Endometrial microvascular endothelial cells (primary cell): ENCODE results near the gene ARHGEF28. TPM values are rescaled to one million over a fixed set of nuclear protein-coding genes. Genes with fewer than 3 reads are reported as not detected.

Experiments
- in situ Hi-C: cut with HindIII; loops from 2 replicates; pipeline ENCODE4 v1.10.0; 2017; ENCODE audit warnings: low sequenced_read_pairs, low pct_unique_long_range_greater_than_20kb; ENCODE audit errors: inconsistent ontology term
- total RNA-seq: library from RNA; depleted of rRNA; stranded (reverse); fragments of >200 nt; gene quantifications from one replicate; pipeline ENCODE4 v1.2.3, GENCODE V29; 2015; ENCODE audit errors: inconsistent ontology term

Gene ARHGEF28
- total RNA-seq, 1 donor from 2014 or later: 42.9 TPM

GRCh38 chr5:73644385-73644963 is 18.5 kb downstream of the ARHGEF28 start:
- in situ Hi-C loops: no loop called here

DNA sequence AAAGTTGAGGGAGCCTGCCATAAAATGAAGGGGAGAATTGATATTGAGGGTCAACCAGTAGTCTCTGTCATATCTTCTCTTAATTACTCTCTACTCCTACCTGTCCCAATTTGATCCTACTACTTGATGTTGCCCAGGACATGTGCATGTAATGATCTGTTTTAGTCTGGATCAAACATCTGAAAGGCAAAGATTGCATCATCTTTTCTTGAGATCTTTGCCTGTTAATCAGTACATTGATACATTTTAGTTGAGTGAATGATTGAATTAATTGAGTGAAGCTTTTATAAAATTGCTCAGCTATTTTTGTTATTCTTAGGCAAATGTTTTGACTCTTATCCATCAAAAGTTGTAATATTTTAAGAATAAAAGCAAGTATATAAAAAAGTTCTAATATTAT is 21.7 kb downstream of the ARHGEF28 start:
- in situ Hi-C loops: no loop called here

- in situ Hi-C loops: no loop called here
Measured at GRCh38 chr5:73648515-73648914, 22.5 kb downstream of the ARHGEF28 start.

DNA sequence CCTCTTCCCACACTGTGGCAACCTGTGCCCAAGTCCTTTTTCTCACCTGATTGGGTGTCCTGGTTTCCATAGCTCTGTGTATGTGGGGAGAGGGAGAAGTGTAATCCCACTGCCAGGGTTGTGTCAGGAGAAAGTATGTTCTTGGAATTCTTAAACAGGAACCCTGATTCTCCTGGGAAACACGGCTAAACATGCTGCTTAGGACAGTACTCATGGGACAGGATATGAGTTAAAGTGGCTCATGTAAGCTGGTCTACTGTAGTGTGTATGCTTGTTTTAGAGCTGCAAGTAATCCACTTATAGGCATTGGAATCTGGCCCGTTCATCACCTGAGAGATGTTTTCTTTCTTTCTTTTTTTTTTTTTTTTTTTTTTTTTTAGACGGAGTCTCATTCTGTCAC is 23.9 kb downstream of the ARHGEF28 start:
- in situ Hi-C loops: no loop called here

- in situ Hi-C loops: no loop called here
Measured at GRCh38 chr5:73652391-73652790, 26.4 kb downstream of the ARHGEF28 start.

DNA sequence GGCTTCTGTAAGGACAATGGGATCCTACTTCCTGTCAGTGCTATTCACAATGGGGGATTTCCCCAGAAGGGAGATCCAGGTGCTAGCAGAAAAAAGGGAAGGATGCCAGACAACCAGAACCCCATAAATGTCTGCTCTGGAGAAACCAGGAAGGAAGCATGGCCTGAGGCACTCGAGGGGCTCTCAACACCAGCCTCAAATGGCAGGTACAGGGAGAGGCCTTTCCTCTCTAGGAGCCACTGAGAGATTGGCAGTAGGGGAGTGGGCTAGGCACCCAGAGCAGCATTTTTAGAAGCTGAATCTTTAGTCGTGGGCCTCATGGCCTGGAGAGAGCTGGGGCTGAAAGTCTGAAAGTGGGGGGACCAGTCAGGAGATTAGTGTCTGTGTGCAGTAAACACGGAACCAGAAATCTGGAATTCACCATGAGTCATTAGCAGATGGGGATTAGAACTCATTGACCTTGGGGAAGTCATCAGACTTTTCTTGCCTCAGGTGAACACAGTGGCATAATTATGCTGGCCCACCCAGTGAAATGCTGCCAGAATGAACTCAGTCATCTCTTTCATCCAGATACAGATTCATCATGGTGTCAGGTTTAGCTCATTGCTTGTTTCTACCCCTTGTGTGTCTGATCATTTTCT is 28.3 kb downstream of the ARHGEF28 start:
- in situ Hi-C loops: no loop called here

DNA sequence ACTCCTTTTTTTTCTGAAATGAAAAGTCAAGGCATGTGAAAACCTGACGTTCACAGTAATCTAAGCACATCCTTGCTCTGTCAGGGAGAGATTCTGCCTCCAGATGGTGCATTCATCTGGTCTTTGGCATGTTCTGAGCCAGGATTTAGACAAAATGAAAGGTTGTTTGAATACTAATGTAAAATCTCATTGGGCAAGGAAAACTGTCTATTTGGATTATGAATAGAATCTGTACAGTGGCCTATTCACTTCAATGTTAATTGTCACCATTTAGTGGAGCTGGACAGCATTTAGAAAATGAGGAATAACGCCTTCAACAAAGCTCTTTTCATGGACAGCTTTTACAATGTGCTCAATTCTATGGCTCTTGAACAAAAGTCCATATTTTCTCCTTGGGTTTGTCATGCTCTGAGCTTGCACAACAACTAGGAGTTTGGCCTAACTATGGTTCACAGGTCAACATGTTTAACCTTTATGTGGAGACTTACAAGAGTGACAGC is 28.9 kb downstream of the ARHGEF28 start:
- in situ Hi-C loops: no loop called here

DNA sequence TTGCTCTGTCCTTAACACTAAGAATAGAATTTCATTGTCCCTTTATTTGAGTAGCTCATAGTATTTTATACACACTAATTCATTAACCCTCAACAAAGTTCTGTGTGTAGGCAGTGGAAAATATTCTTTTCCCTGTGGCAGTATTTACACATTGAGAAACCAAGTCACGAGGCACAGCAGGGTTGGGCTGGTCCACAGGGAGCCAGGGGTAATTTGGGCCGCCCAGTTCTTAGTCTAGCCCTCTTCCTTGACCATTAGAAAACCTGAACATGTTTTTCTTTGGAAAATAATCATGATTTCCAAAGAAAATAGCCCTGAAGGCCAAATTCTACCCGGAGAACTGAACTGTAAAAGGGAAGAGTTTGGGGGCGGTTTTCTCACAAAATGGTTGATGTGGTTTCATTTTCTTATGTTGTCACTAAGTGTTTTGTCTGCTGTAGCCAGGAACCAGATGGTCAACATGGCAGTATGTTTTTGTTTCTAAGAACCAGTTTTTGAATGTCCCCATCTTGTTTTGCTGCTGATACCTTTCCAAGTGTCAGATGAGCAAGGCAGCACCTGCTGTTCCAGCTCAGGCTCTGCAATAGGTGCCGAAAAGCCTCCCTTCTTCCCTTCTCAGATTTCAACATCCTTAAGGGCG is 29.6 kb downstream of the ARHGEF28 start:
- in situ Hi-C loops: no loop called here

DNA sequence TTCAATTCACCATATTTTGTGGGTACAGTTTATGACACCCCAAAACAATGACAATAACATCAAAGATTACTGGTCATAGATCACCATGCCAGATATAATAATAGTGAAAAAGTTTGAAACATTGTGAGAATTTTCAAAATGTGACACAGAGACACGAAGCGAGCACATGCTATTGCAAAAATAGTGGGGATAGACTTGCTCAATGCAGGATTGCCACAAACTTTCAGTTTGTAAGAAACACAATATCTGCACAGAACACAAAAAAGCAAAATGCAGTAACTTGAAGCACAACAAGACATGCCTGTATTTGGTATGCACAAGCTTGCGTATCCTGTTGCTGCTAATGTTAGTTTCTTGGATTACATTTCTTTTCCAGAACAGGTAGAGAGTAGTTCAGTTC is 35.8 kb downstream of the ARHGEF28 start:
- in situ Hi-C loops: no loop called here

GRCh38 chr5:73663161-73663859 is 37.3 kb downstream of the ARHGEF28 start:
- in situ Hi-C loops: no loop called here

GRCh38 chr5:73663860-73664240 is 37.9 kb downstream of the ARHGEF28 start:
- in situ Hi-C loops: no loop called here

- in situ Hi-C loops: no loop called here
Measured at GRCh38 chr5:73664796-73665195, 38.8 kb downstream of the ARHGEF28 start.

DNA sequence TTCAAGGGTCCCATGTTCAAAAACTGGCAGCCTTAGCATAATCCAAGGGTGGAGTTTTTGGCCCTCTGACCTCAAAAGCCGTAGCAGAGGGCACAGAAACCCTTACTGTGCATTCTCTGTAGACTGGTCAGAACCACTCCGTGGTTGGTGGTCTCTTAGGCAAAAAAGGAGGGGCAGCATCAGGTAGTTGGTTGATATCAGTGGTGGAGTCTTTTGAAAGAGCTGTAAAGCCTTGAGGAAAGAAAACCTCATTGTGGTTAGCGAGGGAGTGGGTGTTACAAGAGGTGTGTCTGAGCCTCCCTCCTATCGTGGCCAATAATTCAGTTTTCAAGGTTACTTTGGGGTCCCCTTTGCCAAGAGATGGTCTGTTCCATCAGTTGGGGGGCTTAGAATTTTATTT is 40.9 kb downstream of the ARHGEF28 start:
- in situ Hi-C loops: no loop called here

- in situ Hi-C loops: no loop called here
Measured at GRCh38 chr5:73668017-73668416, 42.0 kb downstream of the ARHGEF28 start.

GRCh38 chr5:73668486-73669111 is 42.6 kb downstream of the ARHGEF28 start:
- in situ Hi-C loops: no loop called here

DNA sequence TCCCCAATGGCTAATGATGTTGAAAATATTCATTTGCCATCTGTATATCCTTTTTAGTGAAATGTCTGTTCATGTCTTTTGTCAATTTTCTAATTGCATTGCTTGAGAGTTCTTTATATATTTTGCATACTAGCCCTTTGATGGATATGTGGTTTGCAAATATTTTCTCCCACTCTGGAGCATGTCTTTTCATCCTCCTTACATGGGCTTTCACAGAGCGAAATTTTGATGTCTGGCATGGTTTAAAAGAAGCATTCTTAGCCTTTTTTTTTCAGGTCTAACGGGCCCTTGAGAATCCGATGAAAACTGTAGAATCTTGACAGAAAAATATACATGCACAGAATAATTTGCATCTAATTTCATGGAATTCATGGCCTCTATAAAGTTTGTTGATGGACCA is 44.7 kb downstream of the ARHGEF28 start:
- in situ Hi-C loops: no loop called here

GRCh38 chr5:73672132-73672531 is 46.1 kb downstream of the ARHGEF28 start:
- in situ Hi-C loops: no loop called here

GRCh38 chr5:73673161-73673591 is 47.2 kb downstream of the ARHGEF28 start:
- in situ Hi-C loops: no loop called here

DNA sequence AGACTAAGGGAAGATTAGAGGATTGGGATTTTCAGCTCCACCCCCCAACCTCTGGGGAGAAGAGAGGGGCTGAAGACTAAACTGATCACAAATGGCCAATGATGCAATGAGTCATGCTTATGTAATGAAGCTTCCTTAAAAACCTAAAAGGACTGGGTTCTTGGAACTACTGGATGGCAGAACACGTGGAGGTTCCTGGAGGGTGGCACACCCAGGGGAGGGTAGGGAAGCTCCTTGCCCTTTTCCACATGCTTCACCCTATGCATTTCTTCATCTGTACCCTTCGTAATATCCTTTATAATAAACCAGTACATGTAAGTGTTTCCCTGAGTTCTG is 48.6 kb downstream of the ARHGEF28 start:
- in situ Hi-C loops: no loop called here
